Stimulated activated CD4-positive, alpha-beta T cell treated with anti-CD3 and anti-CD28 coated beads, Interleukin-4, amount 100 ng/mL, for 48 hours (primary cell): ENCODE measurements around the gene CD93.

Experiments
- DNase-seq, 2 donors: peaks; one replicate each; pipeline ENCODE4 v3.0.0-alpha.2; 2020; ENCODE audit warnings: low read depth in 2 of 2

The CD93 gene

DNA sequence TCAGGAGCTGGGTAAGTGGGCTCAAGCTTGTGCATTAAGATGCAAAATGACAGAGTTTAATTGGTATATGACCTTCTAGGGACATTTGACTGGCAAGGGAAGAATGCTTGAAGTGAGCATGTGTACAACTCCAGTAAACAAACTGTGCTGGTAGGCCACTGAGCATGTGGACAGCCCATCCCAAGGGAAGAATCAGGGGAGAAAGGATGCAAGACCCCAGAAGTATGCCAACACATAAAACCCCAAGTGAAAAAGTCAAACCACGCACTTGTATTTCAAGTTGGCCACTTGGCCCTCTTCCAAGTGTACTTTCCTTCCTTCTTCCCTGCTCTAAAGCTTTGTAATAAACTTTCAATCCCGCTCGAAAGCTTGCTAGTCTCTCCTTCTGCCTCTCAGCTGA is 26.3 kb downstream of the CD93 start:
- DNase-seq: no peak

DNA sequence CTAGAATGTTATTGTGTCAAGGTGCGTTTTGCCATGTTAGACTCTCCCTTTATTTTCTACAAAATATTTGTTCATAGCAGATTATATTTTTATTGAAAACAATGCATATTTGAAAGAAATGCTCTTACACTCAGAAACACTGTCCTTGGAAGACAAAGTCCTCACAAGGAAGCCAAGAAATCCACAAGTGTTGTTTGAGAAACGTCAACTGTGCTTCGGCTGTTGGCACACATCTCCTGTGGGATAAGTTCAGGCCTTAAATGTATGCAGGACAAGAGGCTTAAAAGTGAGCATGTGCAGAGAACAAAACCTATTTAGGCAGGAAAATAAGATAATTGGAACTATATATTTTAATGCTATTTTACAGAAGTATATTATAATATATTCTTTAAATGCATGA is 27.1 kb downstream of the CD93 start:
- DNase-seq: no peak

DNA sequence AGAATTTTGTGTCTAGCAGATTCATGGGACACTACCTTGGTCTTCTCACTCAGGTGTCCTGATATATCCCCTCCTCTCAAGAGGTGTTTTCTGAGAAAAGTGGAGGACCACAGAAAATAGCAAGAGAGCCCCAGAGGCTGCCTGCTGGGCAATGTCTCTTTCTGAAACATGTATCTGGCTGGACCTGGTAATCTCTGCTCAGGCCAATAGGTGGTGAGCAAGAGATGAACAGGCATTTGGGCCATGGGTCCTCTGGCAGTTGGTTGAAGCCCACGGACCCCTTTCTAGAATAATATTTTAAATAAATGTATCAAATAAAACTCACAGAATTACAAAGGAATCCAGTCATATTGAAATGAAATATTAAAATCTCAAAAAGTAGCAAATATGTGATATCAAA is 27.9 kb downstream of the CD93 start:
- no peak for DNase-seq

DNA sequence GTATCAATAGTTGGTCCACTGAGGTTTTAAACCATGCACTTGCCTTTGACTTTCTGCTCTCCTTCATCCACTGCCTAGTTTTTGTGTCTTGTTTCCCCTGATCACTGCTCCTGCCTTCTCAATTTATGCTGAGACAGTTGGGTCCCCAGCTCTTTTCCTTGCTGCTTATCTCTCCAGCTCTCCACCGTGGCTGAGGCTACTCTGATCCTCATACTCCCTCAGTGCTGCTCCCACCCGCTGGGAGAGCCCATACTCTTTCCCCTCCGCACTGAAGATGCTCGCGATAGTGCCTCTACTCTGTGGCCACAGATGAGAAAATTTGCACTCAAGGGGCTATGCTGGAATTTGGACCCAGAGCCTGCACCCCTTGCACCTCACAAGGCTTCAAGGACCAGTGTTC is 33.2 kb downstream of the CD93 start:
- no peak for DNase-seq

DNA sequence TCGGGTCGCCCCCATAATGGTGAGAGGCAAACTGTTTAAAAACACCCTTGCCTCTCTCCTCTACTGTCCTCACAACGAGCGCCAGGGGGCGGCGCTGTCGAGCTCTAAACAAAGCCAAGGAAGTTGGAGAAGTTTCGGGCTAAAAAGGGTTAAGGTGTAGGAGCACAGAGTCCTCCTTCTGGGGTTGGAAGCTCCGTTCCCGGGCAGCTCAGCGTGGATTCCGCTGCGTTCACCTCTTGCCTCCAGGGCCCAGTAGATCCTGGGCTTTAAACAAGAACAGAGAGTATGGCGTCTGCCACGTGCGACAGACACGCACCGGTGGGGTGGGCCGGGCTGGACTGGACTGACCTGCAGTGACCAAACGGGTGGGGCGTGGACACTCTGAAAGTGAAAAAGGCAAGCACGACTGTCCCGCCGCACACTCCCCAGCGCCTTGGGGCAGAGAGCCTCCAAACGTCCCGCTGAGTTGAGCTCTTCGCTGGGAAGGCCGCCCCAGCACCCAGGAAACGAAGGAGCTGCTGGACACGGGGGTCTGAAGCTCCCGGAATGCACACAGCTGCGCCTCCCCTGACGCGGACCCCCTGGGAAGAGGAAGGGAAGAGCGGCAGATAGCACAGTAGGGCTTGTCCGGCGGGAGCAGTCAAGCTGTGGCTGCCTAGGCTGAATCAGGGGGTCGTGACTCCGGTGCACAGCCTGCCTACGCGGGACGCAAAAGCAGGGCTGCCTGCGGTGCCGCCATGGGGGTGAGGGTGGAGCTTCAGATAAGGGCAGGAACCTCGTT is 35.1 kb downstream of the CD93 start:
- DNase-seq: peak in 1 of 2 donors; percentile 30

DNA sequence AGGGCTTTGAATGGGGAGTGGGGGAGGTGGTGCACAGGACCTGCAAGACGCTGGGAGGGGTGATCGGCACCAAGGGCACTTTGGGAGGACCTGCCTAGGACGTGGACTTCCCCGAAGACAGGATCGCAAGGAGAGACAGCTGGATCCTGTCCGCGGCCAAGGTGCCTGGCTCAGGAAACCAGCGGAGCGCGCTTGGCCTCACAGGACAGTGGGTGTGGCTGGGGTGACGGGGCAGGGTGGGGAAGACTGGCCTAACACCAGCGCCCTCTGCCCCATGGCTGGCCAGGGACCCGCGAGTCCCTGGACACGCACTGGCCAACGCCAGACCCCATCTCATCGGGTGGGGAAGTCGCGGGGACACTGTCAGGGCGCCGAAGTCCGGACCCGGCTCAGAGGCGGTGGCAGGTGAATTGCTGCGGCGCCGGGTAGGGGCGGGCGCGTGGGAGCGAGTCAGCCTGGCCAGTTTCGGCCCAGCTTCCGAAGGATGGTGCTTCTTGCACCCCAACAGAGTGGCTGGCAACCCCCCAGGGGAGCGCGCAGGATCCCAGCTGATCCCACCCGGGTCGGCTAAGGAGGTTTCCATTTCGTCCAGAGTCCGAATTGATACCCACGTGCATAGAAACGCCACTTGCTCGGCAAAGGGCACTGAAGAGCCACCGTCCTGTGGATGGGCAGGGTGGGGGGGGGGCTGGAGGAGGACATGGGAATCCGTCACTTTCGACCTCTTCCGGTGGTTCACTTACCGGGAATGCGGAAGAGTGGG is 35.9 kb downstream of the CD93 start:
- no peak for DNase-seq

DNA sequence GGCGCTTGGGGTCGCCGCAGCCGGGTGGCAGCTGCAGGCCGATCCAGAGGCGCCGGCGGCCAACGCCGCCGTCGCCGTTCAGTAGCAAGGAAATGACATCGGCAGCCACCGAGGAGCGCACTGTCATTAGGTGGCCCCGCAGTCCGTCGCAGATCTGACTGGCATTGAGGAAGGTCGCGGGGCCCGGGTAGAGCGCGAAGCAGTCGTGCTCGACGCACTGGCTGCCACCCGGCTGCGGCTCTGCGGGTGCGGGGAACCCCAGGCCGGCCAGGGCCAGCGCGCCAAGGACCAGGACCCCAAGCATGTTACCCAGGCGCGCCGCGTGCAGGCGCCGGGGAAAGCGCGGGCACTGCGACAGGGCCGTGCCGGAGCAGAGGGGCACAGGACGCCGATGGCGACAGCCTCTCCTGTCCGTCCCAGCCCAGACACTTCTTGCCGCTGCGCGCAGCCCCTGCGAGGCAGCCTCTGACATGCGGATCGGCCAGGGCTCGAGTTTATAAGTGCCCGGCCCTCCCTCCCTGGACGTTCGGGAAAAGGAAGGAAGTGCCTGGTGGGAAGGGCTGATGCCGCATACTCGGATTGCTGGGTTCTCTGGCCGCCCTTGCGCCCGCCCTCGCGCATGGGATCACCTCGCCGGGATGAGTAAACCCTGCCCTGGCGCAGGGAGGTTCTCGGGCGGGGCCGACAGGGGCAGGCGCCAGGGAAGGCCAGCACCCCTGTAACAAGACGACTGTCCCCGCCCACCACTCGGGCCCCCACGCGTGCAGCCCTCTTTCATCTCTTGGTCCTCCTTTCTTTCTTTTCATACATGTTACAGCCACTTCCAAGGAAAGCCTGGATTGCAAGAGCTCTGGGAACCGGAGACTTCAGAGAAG is 36.7 kb downstream of the CD93 start, which contains the start of gene THBD:
TSS of gene THBD (minus strand) at position 472 of the 875 bp plus-strand sequence. CDS start at position 304, 168 bp downstream.
- no peak for DNase-seq

DNA sequence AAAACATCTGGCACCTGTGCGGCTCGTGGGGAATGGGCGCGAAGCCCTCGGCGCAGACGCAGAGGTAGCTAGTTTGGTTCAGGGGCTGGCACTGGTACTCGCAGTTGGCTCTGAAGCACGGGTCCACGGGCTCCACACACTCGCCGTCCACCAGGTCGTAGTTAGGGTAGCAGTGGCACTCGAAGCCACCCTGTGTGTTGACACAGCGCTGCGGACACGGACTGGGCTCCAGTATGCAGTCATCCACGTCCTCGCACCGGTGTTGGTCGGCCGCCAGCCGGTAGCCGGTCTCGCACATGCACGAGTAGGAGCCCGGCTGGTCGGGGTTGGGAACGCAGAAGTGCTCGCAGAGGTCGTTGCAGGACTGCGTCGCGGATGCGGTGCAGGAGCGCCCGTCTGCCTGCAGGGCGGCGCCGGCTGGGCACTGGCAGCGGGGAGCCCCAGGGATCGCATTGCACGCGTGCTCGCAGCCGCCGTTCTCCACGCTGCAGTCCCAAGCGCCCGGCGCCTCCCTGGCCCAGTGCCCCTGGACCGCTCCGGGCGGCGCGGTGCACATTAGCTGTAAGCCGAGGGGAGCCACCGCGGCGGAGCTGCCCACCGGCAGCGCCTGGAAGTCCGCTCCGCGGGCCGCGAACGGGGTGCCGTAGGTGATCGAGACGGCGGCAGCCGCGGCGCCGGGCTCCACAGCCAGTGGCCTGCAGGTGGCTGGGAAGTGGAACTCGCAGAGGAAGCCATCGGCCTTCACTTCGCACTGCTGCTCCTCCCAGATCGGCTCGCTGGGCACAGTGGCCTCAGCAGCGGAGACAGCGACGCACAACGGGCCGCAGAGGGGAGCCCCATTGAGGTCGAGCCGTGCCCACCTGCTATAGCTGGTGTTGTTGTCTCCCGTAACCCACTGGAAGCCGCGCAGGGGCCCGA is 37.6 kb downstream of the CD93 start:
- peak in 1 of 2 donors; percentile 24 for DNase-seq

DNA sequence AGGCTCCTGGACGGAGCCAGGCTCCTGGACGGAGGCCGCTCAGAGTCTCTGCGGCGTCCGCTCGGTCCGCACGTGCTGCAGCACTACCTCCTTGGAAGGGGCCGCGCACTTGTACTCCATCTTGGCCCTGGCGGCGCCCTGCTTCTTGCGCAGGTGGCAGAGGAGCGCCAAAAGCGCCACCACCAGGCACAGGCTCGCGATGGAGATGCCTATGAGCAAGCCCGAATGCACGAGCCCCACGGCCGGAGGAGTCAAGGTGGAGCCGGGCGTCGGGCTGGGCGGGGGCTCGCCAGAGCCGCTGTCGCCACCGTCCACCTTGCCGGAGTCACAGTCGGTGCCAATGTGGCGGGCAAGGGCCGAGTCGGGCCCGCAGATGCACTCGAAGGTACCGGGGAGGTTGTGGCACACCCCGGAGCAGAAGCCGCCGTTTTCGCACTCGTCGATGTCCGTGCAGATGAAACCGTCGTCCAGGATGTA is 38.3 kb downstream of the CD93 start:
- DNase-seq: no peak

DNA sequence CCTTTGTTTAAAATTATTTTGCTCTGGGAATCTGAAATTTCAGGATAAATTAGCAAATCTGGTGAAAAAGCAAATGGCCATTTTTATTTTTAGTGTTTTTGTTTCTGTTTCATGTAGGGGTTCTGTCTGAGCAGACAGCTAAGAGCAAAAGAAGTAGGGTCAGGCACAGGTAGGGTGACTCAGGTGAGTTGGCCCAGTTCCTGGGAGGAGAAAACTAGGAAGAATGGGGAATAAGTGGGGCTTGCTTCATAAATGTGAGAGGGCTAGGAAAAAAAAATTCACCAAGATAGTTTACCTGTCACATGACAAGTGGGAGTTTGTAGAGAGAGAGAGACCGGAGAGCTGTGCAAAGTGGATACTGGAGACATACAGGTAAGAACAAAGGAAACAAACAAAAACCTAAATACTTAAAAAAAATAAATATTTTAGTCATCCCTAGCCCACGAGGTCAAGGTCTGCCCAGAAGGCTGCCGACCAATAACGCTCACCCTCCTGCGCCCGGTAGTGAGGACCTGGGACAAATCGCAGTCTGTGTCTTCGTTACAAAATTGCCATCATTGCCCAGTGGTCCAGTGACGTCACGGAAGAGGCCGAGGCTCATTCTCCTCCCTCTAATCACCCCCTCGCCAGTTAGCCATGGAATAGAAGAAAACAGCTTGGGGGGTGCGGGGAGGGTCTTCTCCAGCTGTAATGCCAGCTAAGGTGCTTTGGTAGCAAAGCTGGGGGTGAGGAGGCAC is 39.0 kb downstream of the CD93 start:
- no peak for DNase-seq

DNA sequence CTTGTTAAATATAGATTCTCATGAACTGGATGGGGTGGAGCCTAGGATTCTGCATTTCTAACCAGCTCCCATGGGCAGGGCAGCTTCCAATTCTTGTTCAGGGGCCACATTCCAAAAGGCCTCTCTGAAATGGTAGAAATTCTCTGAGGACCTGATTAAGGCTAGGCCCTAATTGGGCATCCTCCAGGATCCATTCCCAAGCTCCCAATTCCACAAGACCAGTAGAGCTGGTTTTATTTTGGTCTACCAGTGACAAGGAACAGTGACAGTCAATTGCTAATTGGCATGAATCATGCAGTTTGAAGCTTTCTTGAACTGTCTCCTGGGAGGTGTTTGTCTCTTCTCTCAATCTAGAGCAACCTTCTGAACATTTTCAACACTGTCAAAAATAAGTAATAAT is 39.7 kb downstream of the CD93 start:
- no peak for DNase-seq

DNA sequence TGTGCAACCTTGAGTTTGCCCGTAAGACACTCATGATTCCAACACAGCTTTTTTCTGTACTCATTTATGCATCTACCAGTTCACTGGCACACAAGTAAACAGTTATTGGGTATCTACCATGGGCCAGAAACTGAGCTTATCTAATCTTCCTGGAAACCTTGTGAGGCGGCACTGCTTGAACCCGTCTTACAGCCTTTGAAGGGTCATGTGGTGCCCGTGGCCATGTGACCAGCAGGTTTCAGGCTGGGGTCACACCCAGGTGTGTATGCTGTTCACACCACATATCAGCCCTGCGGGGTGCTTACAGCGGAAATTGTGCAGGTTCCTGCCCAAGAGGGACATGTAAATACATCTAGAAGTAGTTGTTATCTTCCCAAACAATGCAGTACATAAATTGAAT is 42.7 kb downstream of the CD93 start:
- no peak for DNase-seq

DNA sequence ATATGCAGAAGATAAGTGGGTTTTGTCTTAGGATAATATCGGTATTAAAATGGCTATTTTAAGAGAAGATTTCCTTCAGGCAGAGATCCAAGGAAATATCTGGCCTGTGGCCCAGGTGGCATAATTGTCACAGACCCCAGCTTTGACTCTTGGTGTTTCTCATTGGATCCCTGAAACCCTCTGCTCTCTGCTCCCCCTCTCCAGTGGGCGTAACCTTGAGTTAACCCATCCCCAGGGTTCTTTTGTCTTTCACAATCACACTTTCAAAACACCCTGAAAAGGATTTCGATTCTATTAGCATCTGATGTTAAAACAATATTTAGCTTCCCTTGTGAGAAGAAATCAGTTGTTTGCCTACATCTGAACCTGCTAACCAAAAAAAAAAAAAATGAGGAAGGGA is 43.9 kb downstream of the CD93 start:
- DNase-seq: no peak

DNA sequence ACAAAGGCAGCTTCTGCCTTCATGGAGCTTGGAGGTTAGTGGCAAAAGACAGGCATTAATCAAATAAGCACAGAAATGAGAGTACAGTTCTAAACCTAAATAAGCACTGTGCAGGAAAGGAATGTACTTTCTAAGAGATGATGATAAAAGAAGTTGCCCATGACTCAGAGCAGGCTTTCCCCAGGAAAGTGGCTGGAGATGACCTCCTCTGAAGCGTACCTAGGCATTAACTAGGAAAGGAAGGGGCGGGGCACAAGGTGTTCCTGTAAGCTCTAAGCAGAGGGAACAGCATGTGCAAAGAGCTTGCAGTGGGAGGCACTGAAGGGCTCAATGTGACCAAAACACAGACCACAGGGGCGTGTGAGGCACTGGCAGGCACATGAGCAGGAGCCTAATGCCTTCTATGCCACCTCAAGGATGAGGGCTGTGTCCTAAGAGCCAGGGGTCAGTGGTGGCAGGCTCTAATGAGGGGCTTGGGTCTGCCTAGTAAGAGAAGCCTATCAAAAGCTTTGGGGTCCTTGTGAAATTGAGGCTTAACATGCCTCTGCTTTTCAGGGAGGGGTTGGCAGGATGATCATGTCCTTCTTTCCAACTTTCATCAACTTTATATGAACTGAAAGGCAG is 46.1 kb downstream of the CD93 start:
- DNase-seq: no peak

DNA sequence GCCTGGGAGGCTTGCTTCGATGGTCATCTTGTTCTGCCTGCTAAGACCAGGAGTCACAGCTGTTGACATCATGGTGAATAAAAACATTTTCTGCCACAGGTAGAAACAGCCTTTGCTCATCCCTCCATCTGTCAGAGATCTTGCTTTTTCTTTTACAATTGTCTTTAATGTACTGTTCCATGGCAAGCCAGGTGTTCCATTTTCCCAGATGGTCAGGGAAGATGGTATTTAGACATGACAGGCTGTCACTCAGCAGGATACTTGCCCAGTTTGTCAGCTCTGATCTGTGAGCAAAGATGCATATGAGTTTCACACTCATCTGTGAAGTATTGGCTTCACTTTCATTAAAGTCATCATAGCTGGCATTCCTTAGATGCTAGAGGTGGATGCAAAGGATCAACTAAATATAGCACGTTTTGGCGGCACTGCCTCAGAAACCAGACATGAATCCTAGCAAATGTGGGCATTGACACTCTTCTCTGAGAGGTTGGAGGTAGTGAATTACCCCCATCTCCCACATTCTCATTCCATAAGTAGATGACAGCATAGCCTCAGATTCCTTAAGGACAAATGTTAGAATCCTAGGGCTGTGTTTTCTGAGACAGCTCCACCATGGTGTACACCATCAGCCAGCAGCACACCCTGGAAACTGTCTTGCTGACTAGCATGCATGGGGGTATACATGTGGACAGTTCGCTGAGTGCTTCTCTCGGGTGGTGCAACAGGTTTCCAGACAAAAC is 46.8 kb downstream of the CD93 start:
- no peak for DNase-seq

DNA sequence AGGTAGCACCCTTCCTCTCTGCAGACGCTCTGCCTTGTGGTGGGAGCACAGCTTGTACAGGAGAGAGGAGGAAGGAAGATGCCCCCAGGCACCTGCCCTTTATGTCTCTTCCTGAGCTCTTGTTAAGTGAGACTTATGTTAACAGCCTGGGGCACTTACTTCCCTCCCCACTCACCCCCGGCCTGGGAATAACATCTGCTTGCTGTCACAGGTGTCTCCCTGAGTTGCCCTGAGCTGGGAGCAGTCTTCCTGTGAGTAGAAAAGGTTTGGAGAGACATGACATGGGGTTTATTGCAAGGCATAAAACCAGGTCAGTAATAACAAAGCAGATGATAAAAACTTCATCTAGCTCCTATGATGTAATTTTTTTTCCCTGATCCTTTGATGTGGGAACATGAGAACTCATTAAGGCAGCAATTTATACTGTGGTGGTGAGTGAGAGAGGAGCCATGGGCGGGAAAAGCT is 49.1 kb downstream of the CD93 start:
- no peak for DNase-seq

DNA sequence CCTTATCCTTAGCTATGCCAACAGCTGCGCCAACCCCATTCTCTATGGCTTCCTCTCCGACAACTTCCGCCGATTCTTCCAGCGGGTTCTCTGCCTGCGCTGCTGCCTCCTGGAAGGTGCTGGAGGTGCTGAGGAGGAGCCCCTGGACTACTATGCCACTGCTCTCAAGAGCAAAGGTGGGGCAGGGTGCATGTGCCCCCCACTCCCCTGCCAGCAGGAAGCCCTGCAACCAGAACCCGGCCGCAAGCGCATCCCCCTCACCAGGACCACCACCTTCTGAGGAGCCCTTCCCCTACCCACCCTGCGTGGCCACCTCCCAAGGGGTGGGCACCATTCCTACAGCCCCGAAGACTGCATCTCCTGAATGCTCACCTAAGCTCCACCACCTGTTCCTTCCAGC is 49.8 kb downstream of the CD93 start:
- DNase-seq: no peak

DNA sequence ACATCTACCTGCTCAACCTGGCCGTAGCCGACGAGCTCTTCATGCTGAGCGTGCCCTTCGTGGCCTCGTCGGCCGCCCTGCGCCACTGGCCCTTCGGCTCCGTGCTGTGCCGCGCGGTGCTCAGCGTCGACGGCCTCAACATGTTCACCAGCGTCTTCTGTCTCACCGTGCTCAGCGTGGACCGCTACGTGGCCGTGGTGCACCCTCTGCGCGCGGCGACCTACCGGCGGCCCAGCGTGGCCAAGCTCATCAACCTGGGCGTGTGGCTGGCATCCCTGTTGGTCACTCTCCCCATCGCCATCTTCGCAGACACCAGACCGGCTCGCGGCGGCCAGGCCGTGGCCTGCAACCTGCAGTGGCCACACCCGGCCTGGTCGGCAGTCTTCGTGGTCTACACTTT is 50.4 kb downstream of the CD93 start:
- no peak for DNase-seq
